CD1c-positive myeloid dendritic cell (primary cell): Measurements from ENCODE around the gene ANAPC2.
A peak's percentile ranks its signal among the peaks of the same experiment; 100 is the strongest.

ENCODE experiments used
- DNase-seq: peaks from one replicate; pipeline ENCODE4 v3.0.0-alpha.2; 2016; ENCODE audit errors: extremely low spot score

The ANAPC2 gene

DNA sequence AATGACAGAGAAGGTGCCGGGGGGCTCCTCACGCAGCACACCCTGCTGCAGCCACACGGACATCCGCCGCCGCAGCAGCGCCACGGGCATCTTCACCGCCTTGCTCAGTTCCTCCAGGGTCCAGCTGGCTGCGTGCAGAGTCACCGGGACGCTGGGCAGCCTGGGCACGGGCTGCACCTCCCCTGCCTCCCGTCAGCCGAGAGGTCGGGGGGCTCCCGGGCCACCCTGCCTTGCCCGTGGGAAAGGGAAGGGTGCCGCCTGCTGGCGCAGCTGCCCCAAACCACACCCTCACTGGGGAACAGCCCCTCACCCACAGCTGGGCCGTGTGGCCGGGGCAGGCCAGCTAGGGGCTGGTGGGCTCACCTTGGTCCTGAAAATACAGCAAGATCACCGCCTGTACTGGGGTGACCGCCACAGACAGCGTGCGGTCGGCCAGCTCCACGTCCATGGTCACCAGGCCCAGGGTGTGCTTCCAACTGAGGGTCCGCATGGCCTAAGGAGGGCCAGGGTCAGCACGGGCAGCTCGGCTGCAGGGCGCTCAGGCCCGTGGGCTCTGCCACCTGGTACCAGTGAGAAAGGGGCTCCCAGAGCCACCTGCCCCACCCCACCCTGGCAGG lies 12.9 kb downstream of the ANAPC2 start:
- no peak for DNase-seq

DNA sequence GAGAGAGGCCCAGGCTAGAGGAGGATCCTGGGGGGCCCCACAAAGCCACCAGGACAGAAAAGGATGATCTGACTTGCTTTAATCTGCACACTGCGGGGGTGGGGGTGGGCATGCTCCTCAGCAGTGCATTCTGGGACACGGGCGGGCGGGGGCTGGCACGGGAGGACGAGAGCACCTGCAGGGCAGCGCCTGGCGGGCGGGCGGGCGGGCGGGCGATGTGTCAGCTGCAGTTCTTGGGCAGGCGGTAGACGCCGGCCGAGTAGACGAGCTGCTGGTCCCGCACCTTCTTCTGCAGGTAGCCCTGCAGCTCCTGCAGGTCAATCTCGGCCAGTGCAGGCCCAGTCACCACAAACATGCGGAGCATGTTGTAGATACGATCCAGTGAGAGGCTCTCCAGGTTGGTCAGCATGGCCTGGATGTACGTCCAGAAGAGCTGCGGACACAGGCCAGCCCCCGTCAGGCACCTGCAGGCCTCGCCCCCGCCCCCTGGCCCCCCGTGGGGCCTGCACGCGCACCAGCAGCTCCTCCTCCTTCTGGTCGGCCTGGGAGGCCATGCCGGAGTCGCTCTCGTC lies 13.6 kb downstream of the ANAPC2 start:
- DNase-seq: no peak

DNA sequence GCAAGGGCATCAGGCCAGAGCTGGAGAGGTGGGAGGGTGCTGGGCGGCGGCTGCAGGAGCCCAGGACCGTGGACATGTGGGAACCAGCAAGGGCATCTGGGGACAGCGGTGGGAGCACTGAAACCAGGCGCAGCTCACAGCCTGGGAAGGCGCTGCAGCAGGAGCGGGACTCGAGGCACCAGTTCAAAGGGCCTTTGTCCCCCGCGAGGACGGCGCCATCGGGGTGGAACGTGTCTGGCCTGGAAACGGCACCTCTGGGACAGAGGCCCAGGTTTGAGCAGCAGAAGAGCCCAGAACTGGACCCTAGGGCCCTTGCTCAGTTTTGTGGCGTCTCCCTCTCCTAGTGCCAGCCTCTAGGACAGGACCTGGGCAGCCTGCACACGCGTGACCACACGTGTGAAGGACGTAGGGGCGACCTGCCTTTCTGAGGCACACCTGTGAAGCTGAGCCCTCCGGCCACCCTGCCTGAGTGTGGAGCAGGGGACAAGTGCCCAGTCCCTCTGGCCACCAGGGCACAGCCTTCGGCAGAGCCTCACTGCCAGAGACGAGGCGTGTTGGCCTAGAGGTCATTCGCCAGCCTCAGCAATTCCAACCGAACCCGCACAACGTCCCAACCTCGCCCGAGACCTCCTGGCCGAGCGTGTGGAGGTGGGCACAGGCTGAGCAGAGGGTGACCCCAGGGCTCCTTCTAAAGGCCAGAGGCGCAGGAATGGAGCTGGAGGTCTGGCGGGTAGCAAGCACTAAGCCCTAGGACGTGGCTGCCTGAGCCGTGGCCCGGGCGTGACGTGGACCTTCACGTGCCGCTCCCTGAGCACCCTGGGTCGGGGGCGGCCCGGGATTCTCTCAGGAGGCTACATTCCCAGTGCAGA lies 14.3 kb downstream of the ANAPC2 start:
- no peak for DNase-seq

DNA sequence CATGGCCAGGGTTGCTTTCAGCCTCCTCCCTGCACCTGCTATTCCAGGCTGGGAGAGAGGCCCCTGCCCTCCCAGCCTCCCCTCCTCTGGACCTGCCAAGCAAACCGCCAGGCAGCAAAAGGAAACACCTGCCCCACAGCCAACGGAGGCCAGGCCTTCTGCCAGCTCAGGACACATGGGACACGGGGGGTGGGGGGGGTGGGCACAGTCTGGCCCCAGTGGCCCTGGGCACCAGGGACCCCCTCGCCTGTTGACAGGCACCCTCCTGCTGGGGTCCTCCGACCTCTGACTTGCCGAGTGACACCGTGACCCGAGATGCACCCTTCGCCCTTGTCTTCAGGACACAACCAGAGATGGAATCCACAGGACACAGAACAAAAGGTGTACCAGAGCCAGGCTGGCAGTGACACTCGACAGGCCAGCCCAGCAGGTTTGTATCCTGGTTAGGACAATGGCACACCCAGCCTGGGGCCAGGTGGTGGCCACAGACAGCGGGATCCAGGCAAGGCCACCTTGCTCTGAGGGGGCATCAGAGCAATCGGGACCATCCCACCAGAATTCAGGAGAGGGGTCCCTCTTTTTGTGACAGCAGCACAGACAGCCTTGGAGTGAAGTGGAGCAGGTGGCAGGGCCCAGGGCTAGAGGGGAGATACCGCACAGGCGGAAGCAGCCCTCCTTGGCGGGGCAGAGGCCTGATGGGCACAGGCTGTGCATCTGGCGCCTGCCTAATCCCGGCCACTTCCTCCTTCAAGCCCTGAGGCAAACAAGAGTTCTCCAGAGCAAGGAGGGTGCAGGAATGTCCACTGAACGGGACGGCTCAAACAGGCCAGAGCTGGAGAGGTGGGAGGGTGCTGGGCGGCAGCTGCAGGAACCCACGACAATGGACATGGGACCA lies 15.2 kb downstream of the ANAPC2 start:
- no peak for DNase-seq

DNA sequence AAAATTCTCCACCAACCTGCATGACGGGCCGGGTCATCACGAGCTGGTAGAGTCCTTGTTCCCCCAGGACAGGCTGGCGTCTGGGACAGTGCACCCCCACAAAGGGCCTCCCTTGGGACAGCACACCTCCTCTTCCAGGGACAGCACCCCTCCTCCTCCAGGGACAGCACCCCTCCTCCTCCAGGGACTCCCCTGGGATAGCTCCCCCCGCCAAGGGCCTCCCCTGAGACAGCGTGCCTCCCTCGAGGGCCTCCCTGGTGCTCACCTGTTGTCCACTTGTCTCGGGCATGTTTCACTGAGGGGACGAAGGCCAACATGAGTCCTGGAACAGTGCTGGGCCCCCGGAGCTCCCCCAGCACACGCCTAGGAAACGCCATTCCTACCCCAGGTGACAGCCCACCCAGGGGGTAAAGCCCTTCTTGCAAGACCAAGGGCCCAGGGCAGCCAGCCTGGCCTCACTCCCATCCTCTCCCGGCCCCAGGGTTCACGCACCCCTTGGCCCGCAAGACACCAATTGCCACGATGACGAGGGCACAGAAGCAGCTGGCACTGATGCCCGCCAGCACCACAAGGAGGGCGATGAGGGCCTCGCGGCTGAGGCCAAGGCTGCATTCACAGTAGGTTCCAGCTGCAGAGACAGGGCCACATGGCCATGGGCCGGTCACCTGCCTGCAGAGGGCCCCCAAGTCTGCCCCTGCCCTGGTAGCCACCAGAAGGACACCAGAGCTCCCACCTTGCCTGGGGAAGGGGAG lies 17.0 kb downstream of the ANAPC2 start:
- DNase-seq: no peak

DNA sequence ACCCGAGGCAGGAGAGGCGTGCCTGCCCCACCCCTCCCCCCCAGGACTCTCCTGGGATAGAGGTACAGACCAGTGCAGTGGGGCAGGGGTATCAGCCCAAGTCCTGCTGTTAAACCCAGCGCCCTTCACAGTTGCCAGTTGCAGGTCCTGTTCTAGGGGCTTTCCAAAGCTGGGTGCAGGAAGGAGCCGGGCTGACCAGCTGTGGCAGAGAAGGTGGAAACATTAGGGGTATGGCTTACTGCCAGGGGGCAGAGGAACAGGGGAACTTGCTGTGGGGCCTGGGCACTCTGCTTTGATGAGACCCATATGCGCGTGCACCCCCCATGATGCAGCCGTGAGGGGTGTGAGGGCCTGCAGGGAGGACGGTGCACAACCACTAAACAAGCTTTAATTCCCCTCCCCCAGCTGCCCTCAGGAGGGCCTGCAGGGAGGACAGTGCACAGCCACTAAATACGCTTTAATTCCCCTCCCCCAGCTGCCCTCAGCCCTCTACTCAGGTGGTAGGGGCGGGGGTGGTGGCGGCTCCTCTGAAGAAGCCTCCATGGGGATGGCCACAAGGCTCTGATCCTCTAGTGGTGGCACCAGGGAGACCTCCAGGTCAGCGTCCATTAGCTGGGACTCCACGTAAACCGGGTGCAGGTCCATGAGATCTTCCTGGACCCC lies 17.7 kb downstream of the ANAPC2 start:
- no peak for DNase-seq

DNA sequence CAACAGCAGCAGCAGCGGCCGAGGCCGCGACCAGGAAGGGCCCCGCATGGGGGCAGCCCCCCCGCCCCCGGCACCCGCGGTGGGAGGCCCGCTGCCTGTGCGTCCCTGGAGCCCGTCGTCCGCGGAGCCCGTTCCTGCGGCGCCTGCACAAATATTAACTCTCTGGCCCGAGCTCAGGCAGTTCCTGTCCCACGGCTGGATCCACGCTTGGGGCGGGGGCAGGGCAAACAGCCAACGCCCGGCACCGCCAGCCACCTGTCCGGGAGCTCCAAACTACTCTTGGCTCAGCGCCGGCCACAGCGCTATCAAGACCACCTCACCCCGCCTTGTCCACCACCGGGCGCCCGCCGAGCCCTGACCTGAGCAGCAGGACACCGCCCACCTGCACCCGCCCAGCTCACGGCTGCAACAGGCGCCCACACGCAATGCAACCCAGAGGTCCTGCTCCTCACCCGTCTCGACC lies 18.4 kb downstream of the ANAPC2 start, which contains the start of gene LRRC26:
Gene LRRC26, minus strand, starts transcription at position 156 of the 463 bp plus-strand sequence. Its CDS starts 108 bp downstream, at position 48.
- no peak for DNase-seq

DNA sequence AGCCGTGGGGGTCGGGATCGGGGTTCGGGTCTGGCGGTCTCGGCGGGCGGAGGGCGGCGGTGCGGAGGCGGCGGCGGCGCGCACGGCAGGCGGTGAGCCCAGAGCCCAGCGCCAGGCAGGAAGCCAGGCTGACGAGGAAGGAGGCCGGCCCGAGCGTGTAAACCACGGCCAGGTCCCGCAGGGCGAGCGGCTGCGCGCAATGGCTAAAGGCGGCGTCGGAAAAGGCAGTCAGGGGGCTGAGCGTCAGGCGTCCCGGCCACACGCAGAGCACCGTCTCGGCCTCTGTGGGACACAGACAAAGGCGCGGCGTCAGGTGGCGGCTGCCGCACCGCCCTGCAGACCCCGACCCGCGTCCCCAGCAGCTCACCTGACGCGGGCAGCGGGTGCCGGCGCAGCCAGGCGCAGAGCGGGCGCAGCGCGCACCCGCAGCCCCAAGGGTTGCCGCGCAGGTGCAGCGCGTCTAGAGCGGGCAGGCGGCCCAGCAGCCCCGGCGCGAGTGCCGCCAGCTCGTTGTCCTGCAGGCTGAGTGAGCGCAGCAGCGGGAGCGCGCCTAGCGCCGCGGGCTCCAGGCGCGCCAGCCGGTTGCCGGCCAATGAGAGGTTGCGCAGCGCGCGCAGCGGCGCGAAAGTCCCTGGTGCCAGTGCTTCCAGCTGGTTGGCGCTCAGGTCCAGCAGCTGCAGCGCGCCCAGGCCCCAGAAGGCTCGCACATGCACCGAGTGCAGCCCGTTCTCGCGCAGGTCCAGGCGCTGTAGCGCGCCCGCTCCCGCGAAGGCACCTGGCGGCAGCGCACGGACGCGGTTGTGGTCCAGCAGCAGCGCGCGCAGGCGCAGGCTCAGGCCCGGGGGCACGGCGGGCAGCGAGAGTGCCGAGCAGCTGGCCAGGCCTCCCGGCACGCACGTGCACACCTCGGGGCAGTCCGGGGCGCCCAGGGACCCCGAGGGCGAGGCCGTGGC lies 19.2 kb downstream of the ANAPC2 start:
- no peak for DNase-seq

DNA sequence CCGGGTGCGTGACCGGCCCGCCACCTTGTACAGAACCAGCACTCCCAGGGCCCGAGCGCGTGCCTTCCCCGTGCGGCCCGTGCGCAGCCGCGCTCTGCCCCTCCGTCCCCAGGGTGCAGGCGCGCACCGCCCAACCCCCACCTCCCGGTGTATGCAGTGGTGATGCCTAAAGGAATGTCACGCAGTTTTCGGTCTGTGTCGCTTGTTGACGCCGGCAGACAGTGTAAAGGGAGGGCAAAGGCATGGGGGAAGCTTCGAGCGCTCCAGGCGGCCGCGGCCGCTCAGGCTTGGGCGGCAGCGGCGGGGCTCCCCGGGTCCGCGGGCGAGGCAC lies 19.8 kb downstream of the ANAPC2 start:
- no peak for DNase-seq

DNA sequence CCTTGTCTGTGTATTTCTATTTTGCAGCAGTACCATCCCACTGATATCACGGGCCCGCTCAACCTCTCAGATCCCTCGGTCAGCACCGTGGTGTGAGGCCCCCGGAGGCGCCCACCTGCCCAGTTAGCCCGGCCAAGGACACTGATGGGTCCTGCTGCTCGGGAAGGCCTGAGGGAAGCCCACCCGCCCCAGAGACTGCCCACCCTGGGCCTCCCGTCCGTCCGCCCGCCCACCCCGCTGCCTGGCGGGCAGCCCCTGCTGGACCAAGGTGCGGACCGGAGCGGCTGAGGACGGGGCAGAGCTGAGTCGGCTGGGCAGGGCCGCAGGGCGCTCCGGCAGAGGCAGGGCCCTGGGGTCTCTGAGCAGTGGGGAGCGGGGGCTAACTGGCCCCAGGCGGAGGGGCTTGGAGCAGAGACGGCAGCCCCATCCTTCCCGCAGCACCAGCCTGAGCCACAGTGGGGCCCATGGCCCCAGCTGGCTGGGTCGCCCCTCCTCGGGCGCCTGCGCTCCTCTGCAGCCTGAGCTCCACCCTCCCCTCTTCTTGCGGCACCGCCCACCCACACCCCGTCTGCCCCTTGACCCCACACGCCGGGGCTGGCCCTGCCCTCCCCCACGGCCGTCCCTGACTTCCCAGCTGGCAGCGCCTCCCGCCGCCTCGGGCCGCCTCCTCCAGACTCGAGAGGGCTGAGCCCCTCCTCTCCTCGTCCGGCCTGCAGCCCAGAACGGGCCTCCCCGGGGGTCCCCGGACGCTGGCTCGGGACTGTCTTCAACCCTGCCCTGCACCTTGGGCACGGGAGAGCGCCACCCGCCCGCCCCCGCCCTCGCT lies 20.4 kb downstream of the ANAPC2 start:
- DNase-seq: no peak

DNA sequence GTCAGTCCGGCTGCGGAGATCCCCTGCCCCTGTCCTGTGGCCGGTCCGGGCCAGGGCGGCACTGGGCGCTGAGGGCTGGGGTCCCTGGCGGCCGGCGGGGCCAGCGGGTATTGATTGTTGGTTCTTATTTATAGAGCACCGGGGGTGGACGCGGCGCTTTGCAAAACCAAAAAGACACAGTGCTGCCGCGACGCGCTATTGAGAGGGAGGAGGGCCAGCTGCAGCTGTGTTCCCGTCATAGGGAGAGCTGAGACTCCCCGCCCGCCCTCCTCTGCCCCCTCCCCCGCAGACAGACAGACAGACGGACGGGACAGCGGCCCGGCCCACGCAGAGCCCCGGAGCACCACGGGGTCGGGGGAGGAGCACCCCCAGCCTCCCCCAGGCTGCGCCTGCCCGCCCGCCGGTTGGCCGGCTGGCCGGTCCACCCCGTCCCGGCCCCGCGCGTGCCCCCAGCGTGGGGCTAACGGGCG lies 21.0 kb downstream of the ANAPC2 start:
- DNase-seq: no peak

DNA sequence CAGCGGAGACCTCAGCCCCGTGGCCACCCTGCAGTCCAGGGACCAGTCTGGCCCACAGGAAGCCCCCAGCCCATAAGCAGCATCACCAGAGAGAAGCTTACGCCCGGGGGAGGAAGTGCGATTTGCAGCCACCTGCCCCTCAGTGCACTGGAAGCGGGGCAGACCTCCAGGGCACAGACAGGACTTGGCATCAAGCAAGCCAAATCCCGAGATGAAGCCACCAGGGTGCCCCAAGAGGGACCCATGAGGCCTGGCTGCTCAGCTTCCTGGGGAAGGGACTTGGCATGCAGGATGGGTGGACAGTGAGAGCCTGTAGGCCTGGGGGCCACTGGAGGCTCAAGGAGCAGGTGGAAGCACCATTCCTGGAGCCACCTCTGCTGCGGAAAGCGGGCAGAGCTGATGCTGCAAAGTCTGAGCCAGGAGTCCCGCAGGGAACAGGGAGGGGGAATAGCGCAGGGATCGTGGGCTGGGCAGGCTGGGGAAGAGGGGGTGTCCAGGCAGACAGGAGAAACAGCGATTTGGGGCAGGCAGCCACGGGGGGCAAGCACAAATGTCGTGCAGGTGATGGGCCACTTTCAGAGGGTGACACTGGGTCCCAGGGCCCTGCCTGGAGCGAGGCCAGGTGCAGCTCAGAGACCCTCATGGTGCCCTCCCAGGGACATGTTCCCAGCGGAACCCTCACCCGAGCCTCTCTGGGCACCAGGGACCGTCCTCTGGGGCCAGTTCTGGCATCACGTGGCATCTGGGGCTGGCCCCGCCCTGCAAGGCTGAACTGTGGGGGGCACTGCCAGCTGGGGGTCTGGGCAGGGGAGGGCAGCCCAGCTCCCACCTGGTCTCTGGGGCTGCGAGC lies 21.8 kb downstream of the ANAPC2 start:
- no peak for DNase-seq

DNA sequence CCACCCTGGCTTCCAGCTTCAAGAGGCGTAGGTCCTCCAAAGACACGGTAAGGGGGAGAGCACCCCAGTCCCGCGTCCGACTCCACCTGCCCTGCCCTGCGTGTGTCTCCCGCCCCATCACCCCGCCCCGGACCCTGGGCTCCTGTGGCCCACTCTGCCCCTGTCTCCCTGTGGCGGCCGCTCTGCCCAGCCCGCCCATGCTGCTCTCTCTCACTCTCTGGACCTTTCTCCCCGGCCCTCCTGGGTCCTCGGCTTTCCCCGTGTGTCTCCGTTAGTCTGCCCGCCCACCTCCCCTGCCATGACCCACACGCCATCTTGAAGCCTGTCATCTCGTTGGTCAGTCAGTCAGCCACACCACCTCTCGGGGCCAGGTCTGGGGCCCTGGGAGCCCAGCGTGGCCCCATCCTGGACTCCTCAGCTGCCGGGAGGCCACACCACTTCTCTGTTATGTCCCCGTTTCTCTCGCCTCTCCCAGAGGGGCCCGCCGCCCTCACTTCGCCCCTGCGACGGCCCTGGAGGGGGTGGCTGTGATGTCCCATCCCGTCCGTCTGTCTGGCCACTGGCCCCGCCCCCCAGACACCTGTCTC lies 23.0 kb downstream of the ANAPC2 start:
- no peak for DNase-seq

DNA sequence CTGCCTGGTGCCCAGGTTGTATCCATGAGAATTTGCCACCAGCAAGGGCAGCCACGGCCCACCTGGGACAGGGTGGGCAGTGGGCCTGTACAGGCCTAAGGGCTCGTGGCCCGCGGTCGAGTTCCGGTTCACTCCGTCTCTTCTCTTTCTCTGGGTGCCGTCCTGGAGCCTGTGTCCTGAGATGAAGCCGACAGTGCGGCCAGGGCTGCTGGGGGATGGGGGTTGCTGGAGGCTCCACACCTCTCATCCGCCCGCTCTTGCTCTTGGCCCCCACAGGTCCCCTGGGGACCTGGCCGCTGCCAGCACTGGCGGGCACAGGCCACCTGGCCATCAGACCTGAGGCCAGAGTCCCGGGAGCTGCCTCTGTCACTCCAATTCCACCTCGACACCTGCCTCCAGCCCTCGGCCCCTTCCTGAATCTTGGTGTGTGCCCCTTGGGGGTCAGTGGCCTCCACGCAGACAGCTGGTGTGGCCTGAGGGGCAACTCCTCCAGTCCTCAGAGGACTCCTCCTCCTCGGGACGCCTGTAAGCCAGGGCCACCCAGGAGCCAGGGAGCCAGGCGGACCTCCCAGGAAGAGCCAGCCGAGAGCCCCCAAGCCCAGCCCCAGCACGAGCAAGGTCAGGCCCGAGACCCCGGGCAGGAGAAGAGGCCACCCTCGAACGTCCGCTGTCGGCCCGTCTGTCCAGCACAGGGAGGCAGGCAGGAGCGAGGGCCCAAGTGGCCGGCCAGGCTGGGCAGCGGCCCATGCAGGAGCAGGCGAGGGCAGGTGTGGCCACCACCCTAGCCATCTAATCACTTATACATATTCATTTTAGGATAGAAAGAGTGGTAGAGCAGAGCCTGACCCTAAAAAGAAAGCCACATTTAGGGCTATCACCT lies 23.8 kb downstream of the ANAPC2 start:
- DNase-seq: no peak

DNA sequence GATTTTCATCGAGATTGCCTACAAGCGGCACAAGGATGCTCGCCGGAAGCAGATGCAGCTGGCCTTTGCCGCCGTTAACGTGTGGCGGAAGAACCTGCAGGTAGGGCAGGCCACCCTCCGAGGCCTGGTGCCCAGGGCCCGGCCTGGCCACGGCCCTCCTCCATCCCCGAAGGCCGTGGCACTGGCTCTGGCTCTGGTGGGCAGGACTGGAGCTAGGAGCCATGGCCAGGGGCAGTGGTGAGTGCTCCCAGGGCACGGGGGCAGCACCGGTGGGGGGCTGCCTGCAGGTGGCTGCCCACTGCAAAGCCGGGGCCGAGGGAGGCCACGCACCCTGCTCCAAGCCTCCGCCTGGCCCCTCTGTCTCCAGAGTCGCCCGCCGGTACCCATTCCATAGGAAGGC lies 24.6 kb downstream of the ANAPC2 start:
- no peak for DNase-seq

DNA sequence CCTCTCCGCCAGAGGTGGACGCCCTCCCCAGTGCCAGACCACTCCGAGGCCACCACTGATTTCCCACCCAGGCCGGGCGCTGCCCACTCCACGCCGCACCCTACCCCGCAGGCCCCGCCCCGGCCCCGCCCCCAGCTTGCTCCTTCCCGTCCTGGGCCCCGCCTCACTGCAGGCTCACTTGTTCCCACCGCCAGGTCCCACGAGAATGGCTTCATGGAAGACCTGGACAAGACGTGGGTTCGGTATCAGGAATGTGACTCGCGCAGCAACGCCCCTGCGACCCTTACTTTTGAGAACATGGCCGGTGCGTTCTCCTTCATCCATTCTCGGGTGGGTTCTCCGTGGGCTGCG lies 25.0 kb downstream of the ANAPC2 start:
- peak; percentile 20 for DNase-seq
